ENCODE results near the gene CNN2. TPM values are rescaled to one million over a fixed set of nuclear protein-coding genes. Genes with fewer than 3 reads are reported as not detected.

CNN2 gene
- total and polyA plus RNA-seq, 9 of the 15 experiments (the other 6 are each of a cell fraction or from before 2014, with no cell fraction given): 12.1 to 174 (median 52.7) TPM

DNA sequence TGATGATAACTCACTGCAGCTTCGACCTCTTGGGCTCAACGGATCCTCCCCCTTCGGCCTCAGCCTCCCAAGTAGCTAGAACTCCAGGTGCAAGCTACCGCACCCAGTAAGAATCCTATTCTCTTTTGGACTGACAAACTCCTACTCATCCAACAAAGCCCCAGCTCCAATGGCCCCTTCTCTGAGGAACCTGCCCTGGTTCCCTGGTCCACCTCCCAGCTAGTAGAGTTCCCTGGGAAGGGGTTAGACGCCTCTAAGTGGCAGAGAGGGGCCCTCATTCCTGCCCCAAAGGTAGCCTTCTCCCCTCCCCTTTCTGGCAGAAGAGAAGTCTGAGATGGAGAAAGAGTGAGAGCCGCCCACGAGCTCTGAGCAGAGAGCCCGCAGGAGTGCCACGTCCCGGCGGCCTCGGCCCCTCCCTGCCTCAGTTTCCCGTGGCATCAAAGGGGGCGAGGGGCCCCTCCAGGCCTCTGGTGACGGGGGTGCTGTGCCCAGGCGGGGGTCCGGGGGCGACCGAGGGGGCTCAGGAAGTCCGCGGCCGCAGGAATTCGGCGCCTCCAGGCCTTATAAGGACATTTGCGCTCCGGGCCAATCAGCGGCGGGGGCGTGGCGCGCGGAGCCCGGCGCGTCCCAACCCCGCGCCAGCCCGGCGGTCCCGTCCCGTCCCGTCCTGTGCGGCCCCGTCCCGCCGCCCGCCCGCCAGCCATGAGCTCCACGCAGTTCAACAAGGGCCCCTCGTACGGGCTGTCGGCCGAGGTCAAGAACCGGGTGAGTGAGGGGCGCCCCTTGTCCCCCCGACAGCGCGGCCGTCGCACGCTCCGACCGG, at the start of gene CNN2 (continued):
- TF ChIP-seq, protein P1, sequence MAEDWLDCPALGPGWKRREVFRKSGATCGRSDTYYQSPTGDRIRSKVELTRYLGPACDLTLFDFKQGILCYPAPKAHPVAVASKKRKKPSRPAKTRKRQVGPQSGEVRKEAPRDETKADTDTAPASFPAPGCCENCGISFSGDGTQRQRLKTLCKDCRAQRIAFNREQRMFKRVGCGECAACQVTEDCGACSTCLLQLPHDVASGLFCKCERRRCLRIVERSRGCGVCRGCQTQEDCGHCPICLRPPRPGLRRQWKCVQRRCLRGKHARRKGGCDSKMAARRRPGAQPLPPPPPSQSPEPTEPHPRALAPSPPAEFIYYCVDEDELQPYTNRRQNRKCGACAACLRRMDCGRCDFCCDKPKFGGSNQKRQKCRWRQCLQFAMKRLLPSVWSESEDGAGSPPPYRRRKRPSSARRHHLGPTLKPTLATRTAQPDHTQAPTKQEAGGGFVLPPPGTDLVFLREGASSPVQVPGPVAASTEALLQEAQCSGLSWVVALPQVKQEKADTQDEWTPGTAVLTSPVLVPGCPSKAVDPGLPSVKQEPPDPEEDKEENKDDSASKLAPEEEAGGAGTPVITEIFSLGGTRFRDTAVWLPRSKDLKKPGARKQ (CRISPR knock-in tag; IDR thresholded peaks at IDR 0.05): no peak
- TF ChIP-seq, protein P2, sequence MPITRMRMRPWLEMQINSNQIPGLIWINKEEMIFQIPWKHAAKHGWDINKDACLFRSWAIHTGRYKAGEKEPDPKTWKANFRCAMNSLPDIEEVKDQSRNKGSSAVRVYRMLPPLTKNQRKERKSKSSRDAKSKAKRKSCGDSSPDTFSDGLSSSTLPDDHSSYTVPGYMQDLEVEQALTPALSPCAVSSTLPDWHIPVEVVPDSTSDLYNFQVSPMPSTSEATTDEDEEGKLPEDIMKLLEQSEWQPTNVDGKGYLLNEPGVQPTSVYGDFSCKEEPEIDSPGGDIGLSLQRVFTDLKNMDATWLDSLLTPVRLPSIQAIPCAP (CRISPR knock-in tag; IDR thresholded peaks at IDR 0.05; ENCODE audit: borderline replicate concordance): no peak
- TF ChIP-seq ZNF311 (CRISPR knock-in tag; IDR thresholded peaks at IDR 0.05) (no peak), RAD21 (CRISPR knock-in tag; conservative IDR thresholded peaks at IDR 0.05 in 1 of 2, IDR thresholded peaks at IDR 0.05 in 1 of 2) (no peak), TSC22D4 (tag; IDR thresholded peaks at IDR 0.05) (no peak), EZH2 (IDR thresholded peaks at IDR 0.05; ENCODE audit: borderline replicate concordance, low read depth, low read length) (no peak), TRIM28 (IDR thresholded peaks at IDR 0.05) (no peak), CTBP1 (IDR thresholded peaks at IDR 0.05; ENCODE audit: borderline replicate concordance) (peak; percentile 83), SAFB2 (IDR thresholded peaks at IDR 0.05; ENCODE audit: borderline replicate concordance, low read depth, low read length, severe bottlenecking) (no peak), DMBX1 (CRISPR knock-in tag; IDR thresholded peaks at IDR 0.05; ENCODE audit: borderline replicate concordance) (no peak), NFXL1 (CRISPR knock-in tag; IDR thresholded peaks at IDR 0.05) (no peak), XRCC3 (IDR thresholded peaks at IDR 0.05) (no peak), SNIP1 (IDR thresholded peaks at IDR 0.05; ENCODE audit: low read depth) (no peak), ZZZ3 (IDR thresholded peaks at IDR 0.05) (no peak), CEBPB (tag; IDR thresholded peaks at IDR 0.05) (no peak), DIDO1 (tag; IDR thresholded peaks at IDR 0.05; ENCODE audit: low read depth) (no peak), ZNF77 (CRISPR knock-in tag; IDR thresholded peaks at IDR 0.05) (no peak)
- TF ChIP-seq, protein P3, sequence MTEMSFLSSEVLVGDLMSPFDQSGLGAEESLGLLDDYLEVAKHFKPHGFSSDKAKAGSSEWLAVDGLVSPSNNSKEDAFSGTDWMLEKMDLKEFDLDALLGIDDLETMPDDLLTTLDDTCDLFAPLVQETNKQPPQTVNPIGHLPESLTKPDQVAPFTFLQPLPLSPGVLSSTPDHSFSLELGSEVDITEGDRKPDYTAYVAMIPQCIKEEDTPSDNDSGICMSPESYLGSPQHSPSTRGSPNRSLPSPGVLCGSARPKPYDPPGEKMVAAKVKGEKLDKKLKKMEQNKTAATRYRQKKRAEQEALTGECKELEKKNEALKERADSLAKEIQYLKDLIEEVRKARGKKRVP (CRISPR knock-in tag; IDR thresholded peaks at IDR 0.05): no peak
- TF ChIP-seq, protein P4, sequence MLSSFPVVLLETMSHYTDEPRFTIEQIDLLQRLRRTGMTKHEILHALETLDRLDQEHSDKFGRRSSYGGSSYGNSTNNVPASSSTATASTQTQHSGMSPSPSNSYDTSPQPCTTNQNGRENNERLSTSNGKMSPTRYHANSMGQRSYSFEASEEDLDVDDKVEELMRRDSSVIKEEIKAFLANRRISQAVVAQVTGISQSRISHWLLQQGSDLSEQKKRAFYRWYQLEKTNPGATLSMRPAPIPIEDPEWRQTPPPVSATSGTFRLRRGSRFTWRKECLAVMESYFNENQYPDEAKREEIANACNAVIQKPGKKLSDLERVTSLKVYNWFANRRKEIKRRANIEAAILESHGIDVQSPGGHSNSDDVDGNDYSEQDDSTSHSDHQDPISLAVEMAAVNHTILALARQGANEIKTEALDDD (IDR thresholded peaks at IDR 0.05): no peak
- TF ChIP-seq, protein P5, sequence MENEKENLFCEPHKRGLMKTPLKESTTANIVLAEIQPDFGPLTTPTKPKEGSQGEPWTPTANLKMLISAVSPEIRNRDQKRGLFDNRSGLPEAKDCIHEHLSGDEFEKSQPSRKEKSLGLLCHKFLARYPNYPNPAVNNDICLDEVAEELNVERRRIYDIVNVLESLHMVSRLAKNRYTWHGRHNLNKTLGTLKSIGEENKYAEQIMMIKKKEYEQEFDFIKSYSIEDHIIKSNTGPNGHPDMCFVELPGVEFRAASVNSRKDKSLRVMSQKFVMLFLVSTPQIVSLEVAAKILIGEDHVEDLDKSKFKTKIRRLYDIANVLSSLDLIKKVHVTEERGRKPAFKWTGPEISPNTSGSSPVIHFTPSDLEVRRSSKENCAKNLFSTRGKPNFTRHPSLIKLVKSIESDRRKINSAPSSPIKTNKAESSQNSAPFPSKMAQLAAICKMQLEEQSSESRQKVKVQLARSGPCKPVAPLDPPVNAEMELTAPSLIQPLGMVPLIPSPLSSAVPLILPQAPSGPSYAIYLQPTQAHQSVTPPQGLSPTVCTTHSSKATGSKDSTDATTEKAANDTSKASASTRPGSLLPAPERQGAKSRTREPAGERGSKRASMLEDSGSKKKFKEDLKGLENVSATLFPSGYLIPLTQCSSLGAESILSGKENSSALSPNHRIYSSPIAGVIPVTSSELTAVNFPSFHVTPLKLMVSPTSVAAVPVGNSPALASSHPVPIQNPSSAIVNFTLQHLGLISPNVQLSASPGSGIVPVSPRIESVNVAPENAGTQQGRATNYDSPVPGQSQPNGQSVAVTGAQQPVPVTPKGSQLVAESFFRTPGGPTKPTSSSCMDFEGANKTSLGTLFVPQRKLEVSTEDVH (IDR thresholded peaks at IDR 0.05; ENCODE audit: low read depth, partially characterized antibody): no peak
